Measurements from ENCODE around the gene MYO1E. TPM values are rescaled to one million over a fixed set of nuclear protein-coding genes. Genes with fewer than 3 reads are reported as not detected.

MYO1E gene
- total RNA-seq, 1 donor from 2014 or later: 84.6 TPM

DNA sequence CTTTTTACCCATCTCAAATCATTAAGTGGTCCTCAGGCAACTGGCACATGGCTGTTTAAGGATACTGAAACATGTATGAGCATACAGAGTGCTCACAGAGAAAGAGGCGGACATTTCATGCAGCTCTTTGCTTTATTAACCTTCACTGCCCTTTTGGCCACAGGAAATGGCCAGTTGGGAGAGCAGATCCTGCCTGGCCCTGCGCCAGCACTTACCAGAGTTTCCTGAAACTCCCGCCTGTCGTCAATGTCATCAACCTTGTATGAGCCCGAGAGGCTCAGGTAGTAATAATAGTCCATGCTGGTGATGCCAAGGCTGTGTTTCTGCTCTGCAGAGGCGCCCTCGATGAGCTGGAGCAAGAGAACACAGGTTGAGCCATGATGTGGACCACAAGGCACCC is 148.2 kb downstream of the MYO1E start:
- Mint-ChIP-seq H3K9me3 (ENCODE audit: unreplicated experiment) (no peaks in the 10 kb centered on the region), H3K27ac (ENCODE audit: unreplicated experiment) (no peak overlapping the region), H3K36me3 (ENCODE audit: unreplicated experiment) (peaks cover 29% of the 10 kb centered on the region), H3K4me3 (ENCODE audit: unreplicated experiment) (no peak overlapping the region), H3K27me3 (ENCODE audit: unreplicated experiment) (no peaks in the 10 kb centered on the region), H3K4me1 (ENCODE audit: unreplicated experiment) (peaks cover 43% of the 10 kb centered on the region)
- DNase-seq (ENCODE audit: extremely low spot score, unreplicated experiment): peak; percentile 34
- no peak for TF ChIP-seq CTCF (IDR thresholded peaks at IDR 0.05)

DNA sequence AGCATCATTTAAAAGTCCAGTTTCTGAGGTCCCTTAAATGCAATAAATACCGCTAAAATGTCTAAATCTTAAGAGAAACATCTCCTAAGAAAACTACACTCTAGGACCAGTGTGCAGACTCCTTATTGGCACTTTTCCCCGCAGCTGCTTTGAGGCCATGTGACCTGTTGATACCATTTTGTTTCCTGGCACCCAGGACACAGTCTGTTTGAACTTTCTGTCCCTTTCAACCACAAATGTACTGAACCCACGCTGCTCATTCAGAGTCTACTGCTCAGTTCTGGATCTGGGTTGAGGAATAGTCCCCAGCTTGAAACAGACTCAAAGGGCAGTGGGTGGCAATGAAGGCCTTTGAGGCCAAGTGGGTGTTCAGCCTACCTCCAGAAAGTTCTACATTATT is 148.9 kb downstream of the MYO1E start:
- Mint-ChIP-seq H3K9me3 (ENCODE audit: unreplicated experiment) (no peaks in the 10 kb centered on the region), H3K27ac (ENCODE audit: unreplicated experiment) (no peak overlapping the region), H3K4me3 (ENCODE audit: unreplicated experiment) (no peak overlapping the region), H3K27me3 (ENCODE audit: unreplicated experiment) (no peaks in the 10 kb centered on the region), H3K36me3 (ENCODE audit: unreplicated experiment) (peaks cover 29% of the 10 kb centered on the region), H3K4me1 (ENCODE audit: unreplicated experiment) (peaks cover 43% of the 10 kb centered on the region)
- no peak for TF ChIP-seq CTCF (IDR thresholded peaks at IDR 0.05)
- DNase-seq (ENCODE audit: extremely low spot score, unreplicated experiment): peak; percentile 15

GRCh38 chr15:59222906-59223550 is 149.6 kb downstream of the MYO1E start:
- Mint-ChIP-seq H3K27ac (ENCODE audit: unreplicated experiment) (peak overlapping the region; percentile 14), H3K4me1 (ENCODE audit: unreplicated experiment) (peaks cover 43% of the 10 kb centered on the region), H3K27me3 (ENCODE audit: unreplicated experiment) (no peaks in the 10 kb centered on the region), H3K4me3 (ENCODE audit: unreplicated experiment) (no peak overlapping the region), H3K9me3 (ENCODE audit: unreplicated experiment) (no peaks in the 10 kb centered on the region), H3K36me3 (ENCODE audit: unreplicated experiment) (peaks cover 36% of the 10 kb centered on the region)
- TF ChIP-seq CTCF (IDR thresholded peaks at IDR 0.05): no peak
- peak; percentile 21 for DNase-seq (ENCODE audit: extremely low spot score, unreplicated experiment)

DNA sequence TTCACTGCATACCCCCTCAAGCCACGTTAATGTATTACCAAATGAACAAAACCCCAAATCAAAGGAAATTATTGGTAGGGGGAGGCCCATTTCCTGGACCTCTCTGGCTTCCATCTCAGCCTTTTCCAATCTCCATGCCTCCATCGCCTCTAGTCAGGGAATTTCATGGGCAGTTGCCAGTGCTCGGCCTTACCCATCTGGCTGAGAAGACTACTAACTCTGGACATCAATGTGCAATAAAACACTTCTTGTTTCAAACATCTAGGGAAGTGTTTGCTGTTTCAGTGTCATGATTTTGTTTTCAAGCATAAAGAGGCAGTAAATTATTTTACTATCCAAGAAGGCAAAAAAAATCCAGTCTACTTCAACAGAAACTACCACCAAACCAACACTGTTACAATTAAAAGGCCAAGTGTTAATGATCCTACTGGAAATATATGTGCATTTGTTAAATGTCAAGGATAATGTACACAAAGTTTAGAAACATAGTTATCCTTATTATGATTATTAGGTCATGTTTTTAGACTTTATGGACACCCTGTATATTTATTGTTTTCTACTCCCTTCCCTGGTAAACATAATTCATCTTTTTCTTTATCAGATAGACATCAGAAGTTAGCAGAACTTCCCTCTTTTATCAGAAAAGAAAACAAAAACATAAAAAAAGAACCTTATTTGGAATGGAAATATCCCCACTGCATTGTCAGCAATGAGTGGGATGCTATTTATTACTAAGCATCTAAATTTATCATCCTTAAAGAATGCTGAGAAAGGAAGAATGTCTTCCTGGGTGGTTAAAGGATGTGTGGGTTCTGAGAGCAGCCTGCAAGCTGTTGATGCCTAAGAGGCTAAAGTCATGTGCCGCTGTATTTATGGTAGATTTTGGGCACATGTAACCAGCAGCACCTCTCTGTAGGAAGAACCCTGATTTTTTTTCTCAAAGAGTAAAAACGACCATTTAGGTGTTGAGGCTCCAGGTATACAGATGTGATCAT is 150.9 kb downstream of the MYO1E start:
- Mint-ChIP-seq H3K9me3 (ENCODE audit: unreplicated experiment) (no peaks in the 10 kb centered on the region), H3K4me3 (ENCODE audit: unreplicated experiment) (no peak overlapping the region), H3K36me3 (ENCODE audit: unreplicated experiment) (peaks cover 33% of the 10 kb centered on the region), H3K4me1 (ENCODE audit: unreplicated experiment) (peaks cover 37% of the 10 kb centered on the region), H3K27me3 (ENCODE audit: unreplicated experiment) (no peaks in the 10 kb centered on the region), H3K27ac (ENCODE audit: unreplicated experiment) (peak overlapping the region; percentile 81)
- no peak for TF ChIP-seq CTCF (IDR thresholded peaks at IDR 0.05)
- DNase-seq (ENCODE audit: extremely low spot score, unreplicated experiment): peak; percentile 10

DNA sequence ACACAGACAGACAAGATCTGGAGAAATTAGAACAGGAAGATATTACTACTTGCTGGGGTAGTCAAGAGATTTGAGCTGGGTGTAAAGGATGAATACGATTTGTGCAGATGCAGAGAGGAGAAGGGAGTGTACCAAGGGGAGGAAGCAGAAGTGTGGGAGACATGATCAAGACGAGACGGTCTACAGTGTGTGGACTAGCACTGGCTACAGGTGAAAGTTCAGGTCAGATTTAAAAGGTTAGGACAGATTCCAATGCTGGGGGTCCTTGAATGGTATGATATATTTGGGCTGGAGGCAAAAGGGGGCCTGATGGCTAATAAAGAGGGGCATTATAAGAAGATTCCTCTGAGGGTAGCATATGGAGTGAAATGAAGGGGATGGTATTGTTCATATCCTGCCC is 154.0 kb downstream of the MYO1E start:
- Mint-ChIP-seq H3K27ac (ENCODE audit: unreplicated experiment) (no peak overlapping the region), H3K27me3 (ENCODE audit: unreplicated experiment) (no peaks in the 10 kb centered on the region), H3K9me3 (ENCODE audit: unreplicated experiment) (no peaks in the 10 kb centered on the region), H3K36me3 (ENCODE audit: unreplicated experiment) (peaks cover 34% of the 10 kb centered on the region), H3K4me3 (ENCODE audit: unreplicated experiment) (no peak overlapping the region), H3K4me1 (ENCODE audit: unreplicated experiment) (peaks cover 21% of the 10 kb centered on the region)
- no peak for TF ChIP-seq CTCF (IDR thresholded peaks at IDR 0.05)
- DNase-seq (ENCODE audit: extremely low spot score, unreplicated experiment): no peak
